Activated CD4-positive, alpha-beta T cell treated with anti-CD3 and anti-CD28 coated beads for 1 hour (primary cell): Measurements from ENCODE around the gene MFAP5.

Source experiments
- DNase-seq: peaks from one replicate; pipeline ENCODE4 v3.0.0-alpha.2; 2020

MFAP5 gene, protein sequence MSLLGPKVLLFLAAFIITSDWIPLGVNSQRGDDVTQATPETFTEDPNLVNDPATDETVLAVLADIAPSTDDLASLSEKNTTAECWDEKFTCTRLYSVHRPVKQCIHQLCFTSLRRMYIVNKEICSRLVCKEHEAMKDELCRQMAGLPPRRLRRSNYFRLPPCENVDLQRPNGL

DNA sequence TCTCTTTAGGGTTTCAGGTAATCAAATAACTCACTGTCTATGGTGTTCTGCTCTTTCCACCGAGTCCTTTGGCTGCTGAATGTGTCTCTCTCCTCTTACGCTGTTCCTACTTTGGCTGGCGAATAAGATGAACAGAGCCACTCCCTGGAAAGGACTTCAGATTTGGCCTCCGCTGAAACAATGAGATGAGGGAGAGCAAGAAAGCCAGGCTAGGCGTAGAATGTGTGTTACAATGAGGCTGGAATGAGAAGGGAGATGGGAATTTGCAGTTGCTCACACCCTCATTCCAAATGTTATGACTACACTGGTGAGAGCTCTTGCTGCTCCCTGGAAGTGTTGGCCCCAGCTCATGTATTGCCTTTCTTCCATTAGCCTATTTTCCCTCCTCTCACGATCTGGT is at the start of gene MFAP5:
Gene MFAP5 (minus strand): TSS at position 234 of the 400 bp plus-strand sequence. CDS start 722 bp downstream, outside the sequence.
- no peak for DNase-seq

DNA sequence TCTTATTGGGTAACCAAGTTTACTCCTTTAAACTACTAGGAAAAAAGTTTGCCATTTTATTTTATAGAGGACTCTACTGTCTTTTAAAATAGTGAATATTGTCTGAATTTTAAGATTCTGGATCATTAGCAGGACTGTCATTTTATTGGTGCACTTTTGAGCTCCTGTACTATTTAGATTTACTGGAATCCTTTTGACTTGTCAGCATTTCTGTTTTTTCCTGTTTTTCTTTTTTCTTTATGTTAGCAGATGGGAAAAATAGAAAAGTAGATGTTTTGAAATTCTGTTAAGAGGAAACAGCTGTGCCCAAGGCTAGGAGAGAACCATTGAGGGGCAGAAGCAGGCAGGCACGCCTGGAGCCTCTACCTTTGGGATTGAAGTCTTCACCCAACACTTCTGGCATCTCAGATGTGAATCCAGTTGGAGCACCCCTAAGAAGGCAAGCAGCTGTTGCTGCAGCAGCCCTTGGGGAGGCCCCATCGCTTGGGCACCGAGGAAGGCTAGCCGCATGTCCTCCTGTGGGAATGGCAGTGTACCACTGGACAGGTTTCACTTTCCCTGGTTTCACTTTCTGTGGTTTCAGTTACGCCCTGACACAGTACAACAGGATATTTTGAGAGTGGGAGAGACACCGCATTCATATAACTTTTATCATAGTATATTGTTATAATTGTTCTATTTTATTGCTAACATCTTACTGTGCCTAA is 46.7 kb upstream of the MFAP5 start:
- DNase-seq: no peak

DNA sequence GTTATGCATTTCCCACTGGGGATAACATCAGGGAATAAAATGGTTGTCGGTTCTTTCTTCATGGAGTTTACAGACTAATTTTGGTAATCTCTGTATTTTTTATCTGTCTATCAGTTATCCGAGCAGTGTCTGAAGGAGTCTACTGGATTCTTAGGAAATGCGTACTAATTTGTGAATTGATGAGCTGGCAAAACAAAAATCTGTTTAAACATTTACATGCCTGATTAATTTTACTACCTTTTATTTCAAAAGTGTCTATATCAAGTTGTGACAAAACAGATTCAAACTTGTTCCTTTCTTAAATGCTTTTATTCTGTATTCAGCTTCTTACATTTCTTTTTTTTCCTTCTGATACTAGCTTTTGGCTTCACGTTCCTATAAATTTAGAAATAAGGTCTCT is 39.5 kb upstream of the MFAP5 start:
- no peak for DNase-seq

DNA sequence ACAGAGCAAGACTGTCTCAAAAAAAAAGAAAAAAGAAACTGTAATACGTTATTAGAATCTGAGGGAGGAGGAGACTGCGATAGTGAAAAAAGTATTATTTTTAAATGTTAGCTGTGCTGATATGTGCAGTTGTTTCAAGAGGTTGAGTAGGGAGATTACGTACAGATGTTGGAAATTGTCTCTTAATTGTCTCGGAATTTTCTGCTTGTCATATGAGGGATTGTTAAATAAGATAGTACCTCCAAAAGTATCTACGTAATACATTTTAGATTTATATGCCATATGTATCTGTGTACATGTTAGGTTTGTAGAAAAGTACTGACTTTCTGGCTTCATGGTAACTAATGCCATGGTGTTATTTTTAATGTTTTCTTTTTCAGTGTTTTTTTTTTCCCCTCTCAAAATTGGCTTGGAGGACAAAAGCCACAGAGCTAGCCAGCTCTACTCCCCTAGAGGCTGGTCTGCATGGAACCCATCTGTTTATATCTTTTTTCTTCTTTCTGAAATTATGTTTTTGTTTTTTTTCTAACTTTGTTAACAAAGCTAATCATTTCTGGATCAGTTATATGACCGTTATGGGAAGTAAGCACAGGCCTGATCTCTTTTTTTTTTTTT is 38.5 kb upstream of the MFAP5 start:
- DNase-seq: no peak

DNA sequence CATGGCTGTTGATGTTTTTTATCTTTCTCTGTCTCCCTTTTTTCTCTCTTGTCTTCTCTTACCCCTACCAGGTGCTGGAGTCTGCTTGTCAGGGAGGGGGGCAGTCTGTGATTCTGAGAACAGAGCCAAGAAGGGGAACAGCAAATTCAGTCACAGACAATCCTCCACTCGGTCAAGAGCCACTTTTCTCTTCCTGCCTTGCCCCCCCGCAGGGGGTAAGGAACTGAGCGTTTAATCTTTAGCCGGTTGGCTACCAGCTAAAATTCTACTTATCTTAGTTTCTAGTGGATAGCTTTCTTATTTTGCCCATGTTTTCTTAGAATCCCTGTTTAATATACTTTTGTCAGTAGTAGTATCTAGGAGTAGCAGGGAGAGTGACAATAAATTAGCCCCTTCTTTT is 37.1 kb upstream of the MFAP5 start:
- no peak for DNase-seq

DNA sequence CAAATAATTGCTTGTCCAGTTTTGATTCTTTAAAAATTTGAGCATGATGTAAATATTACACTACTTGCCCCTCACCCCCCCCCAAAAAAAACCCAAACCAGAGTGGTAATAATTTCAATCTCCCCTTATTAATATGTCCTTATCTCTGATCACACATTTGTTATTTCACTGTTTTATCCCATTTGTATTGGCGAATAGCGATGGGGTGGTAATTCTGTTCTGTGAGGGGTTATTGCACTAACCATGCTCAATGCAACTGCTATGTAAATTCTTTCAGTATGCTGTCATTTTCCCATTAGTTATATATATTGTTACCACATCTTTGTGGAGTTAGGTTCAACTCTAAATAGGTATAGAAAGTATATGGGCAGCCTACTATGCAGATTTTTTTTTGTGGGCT is 36.3 kb upstream of the MFAP5 start:
- DNase-seq: no peak

DNA sequence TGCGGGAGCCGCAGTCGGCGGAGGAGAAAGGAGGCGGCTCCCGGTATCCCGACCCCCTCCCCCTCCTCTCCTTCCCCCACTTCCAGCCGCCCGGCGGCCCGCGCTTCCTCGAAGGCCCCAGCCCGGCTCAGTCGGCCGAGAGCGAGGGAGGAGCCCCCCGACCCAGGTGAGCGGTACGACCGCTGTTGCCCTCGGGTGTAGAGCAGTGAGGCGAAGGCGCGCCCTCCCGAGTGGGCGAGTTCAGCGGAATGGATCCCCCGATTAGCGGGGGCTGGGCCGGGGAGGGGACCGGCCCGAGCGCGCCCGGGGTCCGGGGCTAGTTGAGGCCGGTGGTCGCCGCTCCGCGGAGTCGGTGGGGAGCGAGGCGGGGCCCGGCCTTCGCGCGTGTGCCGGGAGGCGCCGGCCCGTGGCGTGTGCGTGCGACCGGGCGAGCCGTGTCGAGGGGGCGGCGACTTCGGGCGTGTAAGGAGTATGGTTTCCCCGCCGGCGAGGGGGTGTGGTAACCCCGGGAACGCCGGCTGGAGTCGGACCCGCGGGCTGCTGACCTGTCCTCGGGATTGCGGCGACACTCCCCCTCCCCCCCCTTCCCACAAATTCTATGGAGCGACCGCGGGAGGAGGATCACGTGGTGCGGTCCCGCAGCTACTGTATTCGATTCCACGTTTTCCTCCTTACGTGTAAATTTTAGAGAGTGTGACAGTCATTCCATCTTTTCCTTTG is 35.7 kb upstream of the MFAP5 start:
- DNase-seq: peak; percentile 31

DNA sequence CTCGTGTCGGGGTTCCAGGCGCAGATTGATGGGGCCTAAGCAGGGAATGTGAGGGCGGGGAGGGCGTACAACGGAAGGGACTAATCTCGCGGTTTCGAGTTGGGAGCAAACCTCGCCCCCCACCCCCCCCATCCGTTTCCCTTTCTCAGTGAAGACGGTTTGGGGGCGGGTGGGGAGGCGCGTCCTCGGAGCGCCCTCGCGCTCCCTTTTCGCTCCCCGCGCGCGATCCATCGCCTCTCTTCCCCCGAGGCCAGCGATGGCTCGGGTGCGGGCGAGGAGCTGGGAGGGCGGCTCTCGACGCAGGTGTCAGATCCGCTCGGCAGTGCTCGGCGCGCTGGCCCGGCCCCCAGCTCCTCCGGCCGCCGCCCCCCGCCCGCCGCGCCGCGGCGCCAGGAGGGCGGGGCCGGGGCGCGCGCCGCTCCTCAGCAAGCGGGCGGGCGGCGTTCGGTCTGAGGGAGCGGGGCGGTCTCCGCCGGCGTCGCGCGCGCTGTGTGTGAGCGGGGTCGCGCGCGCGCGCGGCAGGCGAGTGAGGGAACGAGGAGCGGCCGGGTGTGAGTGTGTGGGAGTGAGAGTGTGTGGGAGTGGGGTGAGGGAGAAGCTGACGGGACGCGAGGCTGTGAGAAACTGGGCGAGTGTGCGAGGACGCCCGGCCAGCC is 35.0 kb upstream of the MFAP5 start, which contains the start of gene RIMKLB:
Gene RIMKLB (plus strand): TSS at position 516 of the 656 bp plus-strand sequence. CDS start 15,876 bp downstream, outside the sequence.
- peak; percentile 75 for DNase-seq

DNA sequence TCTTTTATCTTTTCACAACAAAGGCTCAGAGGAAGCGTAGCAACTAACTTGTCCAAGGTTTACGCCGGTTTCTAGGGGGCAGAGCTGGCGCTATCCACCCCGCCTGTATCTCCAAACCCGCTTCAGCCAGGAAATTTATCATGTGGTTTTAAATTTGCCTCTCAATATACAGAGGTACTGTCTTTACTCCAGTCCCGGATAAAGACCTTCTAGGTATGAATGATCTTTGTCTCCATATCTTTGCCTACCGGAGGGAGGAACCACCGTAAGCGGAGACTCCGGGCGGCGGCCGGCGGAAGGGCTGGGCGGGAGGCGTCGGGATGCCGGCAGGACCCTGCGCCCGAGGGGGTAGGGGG is 34.5 kb upstream of the MFAP5 start:
- no peak for DNase-seq

DNA sequence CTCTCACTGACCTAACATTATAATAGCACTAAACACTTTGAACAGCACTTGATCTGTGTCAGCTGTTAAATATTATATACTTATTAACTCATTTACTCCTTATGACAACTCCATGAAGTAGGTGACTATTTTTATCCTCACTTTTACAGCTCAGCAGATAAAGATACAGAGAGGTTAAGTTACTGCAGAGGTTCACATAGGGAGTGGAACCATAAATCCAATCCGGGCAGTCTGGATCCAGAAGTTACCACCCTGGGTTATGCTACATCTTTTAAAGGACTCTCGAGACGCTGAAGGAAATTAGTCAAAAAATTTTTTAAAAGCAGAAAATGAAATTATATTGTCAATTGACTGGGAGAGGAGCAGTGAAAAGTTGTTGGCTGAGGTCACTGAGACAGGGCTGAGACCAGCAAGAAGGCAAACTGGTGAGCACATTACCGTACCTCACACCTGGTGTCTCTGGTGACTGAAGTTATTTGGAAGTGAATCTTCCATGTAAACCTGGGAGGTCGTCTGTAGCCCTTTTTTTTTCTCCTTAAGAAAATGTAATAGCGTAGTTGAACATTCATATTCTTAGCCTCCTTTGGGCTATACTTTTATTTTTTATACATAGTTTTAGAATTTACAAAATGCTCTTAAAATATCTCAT is 33.9 kb upstream of the MFAP5 start:
- no peak for DNase-seq

DNA sequence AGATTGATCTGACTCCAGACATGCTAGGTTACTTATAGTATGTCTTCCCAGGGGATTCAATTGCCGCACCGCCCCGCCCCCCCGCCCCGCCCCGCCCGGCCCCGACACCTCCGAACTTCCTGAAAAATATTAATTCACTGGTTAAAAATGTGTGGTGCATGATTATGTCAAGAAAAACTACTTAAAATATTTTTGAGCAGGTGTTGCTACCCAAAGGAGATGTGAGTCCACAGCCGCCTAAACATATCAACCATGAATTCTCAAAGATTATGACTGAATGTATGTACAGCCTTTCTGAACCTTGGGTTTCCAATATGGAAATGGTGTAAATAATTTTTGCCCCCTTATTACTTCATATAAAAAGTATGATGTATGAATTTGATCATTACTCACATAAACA is 32.5 kb upstream of the MFAP5 start:
- no peak for DNase-seq

DNA sequence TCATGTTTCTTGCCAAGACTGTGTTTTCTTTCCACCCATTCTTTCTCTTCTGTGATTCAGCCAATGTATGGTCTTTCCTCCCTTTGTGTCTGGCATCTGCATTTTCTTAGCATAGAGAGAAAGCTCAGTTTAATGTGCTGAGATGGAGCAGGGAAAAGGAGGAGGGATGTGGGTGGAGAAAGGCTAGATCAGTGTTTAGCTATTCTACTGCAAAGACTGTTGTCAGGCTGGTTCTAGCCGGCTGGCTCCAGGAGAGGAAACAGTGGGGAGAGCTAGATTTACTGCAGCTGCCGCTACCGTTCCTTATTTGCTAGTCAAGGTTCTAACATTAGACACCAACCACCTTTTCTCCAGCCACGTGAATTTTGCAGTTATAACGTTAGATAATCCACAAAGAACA is 29.9 kb upstream of the MFAP5 start:
- no peak for DNase-seq

DNA sequence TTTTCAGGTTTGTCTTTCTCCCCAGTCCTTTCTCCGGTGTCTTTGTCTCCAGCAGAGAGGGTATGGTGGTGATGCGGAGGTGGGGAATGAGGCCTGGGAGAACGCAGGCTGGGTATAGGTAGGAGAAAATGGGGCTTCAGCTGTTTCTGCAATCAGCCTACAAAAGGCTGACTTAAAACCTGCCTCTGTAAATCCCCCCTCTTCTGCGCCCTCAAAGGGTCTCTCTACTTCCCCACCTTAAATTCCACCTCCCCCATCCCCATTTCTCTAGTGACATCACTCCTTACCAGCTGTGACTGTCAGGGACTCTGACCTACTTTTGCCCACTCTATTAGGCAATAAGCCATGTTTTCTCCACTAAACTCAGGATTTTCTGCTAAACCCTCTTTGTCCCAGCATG is 27.1 kb upstream of the MFAP5 start:
- DNase-seq: no peak

DNA sequence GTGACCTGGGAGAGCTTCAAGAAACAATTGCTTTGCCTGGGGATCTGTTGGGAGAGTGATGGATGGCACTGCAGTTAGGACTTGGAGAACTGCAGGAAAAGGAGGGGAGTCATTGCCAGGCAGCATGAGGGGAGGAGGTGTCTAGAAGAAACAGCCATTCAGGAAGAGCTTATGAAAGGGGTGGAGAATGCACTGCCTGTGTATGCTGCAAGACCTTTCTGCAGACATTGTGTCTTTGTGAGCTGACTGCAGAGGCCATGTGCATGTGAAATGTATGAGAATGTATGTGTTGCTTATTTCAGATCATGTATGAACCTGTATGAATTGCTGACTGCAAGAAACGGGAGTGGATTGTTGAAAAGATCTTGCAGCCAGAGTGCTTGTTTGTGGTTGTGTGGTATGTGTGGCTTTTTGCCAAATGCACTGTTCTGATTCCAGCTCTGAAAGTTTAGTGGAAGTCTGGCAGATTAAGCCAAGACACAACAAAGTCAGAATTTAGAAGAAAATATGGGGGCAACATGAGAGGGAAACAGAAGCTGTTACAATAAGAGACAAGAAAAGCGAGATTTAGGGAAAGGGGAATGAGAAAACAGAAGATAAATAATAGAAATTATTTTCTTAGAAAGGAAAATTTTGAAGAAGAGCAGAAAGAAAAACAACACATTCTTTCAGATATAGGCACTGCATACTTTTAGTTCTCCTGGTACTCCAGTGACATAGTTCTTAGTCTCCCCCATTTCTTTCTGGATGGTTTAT is 25.4 kb upstream of the MFAP5 start:
- DNase-seq: no peak

DNA sequence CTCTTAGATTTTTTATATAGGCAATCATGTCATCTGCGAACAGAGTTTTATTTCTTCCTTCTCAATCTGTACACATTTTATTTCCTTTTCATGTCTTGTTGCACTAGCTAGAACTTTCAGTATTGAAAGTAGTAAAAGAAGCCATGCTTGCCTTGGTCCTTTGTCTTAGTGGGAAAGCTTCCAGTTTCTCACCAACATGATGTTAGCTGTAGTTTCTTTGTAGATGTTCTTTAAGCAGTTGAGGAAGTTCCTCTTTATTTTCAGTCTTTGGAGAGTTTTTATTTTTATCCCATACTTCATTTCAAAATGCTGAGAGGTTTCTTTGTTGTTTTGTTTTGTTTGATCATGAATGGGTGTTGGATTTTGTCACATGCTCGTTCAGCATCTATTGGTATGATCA is 22.4 kb upstream of the MFAP5 start:
- DNase-seq: no peak

DNA sequence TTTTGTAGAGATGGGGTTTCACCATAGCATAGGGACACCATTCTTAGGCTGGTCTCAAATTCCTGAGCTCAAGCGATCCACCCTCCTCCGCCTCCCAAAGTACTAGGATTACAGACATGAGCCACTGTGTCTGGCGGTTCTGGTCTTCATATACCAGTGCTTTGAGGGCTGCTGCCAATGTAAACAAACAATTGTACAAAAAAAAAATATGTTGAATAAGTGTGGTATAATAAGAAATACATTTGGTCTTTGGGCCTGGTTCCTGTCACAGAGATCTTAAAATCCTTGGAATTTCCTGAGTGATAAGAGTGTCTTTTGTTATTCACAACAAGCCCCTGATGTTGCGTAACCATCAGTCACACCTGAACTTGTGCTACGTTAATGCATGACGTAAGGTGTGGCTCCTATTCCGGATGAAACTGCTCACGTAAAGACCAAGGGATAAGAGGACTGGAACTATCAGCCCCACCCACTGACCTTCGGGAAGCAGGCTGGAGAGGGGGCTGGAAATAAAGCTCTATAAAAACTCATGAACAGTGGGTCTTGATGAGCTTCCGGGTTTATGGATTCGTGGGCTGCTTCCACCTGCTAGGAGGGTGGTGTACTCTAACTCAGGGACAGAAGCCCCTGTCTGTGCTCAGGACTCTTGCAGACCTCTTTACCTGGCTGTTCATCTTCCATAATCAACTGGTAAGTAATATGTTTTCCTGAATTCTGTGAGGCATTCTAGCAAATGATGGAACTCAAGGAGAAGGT is 18.7 kb upstream of the MFAP5 start:
- DNase-seq: no peak

DNA sequence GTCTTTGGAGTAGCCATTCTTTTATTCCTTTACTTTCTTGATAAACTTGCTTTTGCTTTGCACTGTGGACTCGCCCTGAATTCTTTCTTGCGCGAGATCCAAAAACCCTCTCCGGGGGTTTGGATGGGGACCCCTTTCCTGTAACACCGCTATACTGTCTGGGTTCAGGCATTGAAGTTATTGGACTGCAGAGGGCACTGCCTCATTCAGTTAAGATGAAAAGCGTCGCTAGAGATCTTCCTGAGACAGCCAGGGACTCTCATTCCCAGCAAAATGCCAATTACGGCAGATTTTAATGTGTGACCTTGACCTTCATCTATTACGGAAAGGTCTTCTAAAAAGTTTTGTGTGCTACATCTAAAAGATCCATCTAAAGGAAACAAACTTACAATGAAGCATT is 17.9 kb upstream of the MFAP5 start:
- no peak for DNase-seq

DNA sequence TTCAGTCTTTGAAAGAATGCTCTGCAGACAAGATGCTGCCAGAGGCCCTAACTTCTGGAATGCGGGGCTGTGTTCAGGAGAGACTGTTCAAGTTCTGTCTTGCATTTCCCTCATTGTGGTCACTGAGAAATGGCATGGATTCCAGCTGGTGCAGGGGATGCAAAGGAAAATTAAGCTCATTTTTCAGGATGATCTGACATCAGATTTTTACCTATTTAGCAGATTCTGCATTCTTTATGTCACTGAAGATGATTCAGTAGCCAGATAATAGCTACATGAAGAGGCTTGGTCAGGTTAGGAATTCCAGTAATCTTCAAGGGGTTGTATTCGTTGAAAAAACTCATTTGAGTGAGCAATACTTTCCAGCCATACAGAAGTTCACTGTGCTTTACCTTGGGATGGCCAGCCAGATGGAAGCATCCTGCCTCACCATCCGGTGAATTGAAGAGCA is 16.1 kb upstream of the MFAP5 start:
- DNase-seq: no peak

DNA sequence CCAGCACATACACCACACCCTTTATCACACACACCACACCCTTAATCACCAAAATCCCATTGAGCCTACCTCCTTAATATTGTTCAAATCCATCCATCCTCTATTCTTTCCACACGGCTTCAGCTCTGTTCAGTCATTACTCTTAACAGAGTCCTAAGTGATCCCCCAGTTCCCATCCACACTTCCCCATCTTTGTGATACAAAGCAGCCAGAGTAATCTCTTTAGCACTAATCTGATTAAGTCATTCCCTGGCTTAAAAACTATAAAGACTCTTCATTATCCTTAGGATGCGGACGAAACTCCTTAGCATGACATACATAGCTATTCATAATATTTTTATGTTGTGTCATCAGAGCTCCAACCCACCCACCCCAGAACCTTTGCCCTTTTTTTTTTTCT is 14.7 kb upstream of the MFAP5 start:
- DNase-seq: no peak

DNA sequence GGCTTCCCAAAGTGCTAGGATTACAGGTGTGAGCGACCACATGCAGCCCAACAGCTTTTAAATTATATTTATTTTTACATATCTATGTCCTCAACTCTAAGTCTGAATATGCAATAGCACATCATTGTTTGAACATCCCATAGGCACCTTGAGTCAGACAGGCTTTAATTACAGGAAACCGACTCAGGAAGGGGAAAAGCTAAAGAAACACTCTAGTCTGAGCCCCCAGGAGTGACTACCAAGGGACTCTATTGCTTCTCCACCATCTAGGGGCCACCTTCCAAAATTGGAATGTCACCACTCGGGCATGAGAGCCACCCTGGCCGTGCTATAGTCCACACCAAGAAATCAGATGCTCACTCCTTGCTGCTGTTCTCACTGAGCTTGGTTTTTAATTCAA is 14.0 kb upstream of the MFAP5 start:
- DNase-seq: no peak

DNA sequence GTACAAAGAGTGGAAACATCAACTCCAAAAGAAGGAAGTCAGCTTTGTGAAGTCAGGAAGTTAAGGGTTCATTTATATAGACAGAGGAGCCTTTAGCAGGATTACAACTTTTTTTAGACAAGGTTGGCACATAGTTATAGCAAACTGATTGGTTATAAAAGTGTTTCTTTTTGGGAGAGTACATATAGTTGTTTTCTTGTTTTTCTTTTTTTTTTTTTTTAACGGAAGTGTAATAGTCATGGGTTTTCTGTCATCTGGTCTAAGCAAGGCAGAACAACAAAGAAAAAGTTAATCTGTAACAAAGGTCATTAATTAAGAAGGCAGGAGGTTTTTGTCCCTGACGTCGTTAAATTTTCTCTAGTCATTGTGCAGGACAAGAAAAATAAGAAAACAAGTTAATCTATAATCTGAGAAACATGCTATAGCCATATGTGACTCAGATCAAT is 13.0 kb upstream of the MFAP5 start:
- no peak for DNase-seq
